Upper lobe of left lung (tissue), 6 donors: ENCODE results near the gene ST3GAL5. TPM values are rescaled to one million over a fixed set of nuclear protein-coding genes. Genes with fewer than 3 reads are reported as not detected.
A peak's percentile ranks its signal among the peaks of the same experiment; 100 is the strongest.

Experiments
- ATAC-seq, 2 donors: fragments of 200-7000 bp; cut with Tn5 transposase; one replicate each; pipeline ENCODE4 v1.9.1; 2022; ENCODE audit warnings: mild to moderate bottlenecking in 2 of 2, moderate library complexity in 2 of 2; ENCODE audit not compliant: low FRiP score in 2 of 2
- DNase-seq, 2 donors: peaks; one replicate each; pipeline ENCODE4 v3.0.0-alpha.2; 2019 to 2020
- H3K27ac ChIP-seq, 4 donors: fragments of 200-600 bp; sonication (generic); one replicate each; pipeline ENCODE4 v1.5.1; 2016 to 2019
- H3K27me3 ChIP-seq, 4 donors: fragments of 200-600 bp; sonication (generic); one replicate each; pipeline ENCODE4 v1.5.1; 2017 to 2019
- H3K36me3 ChIP-seq, 4 donors: fragments of 200-600 bp; sonication (generic); one replicate each; pipeline ENCODE4 v1.5.1; 2016 to 2019
- H3K4me1 ChIP-seq, 4 donors: fragments of 200-600 bp; sonication (generic); one replicate each; pipeline ENCODE4 v1.5.1; 2018 to 2019
- H3K4me3 ChIP-seq, 4 donors: fragments of 200-600 bp; sonication (generic); one replicate each; pipeline ENCODE4 v1.5.1; 2017 to 2019; ENCODE audit warnings: mild to moderate bottlenecking in 2 of 4, moderate library complexity in 1 of 4
- H3K9me3 ChIP-seq, 4 donors: fragments of 200-600 bp; sonication (generic); one replicate each; pipeline ENCODE4 v1.5.1; 2018 to 2019
- CTCF ChIP-seq, 6 experiments: fragments of 450-650 bp in 4 of 6; fragments of 200-600 bp in 2 of 6; sonication (generic) in 2 of 6; IDR thresholded peaks; one replicate each; pipeline ENCODE4 v1.5.1; 2016 to 2019; ENCODE audit warnings: antibody characterized with exemption in 6 of 6
- EP300 ChIP-seq, 4 donors: sonication (generic); formaldehyde crosslinking; IDR thresholded peaks; one replicate each; pipeline ENCODE4 v1.5.1; 2017; ENCODE audit warnings: antibody characterized with exemption in 4 of 4, control low read depth in 2 of 4
- POLR2A ChIP-seq, 4 donors: fragments of 450-650 bp; IDR thresholded peaks; one replicate each; pipeline ENCODE4 v1.5.1; 2016 to 2017; ENCODE audit warnings: antibody characterized with exemption in 4 of 4, mild to moderate bottlenecking in 2 of 4
- POLR2AphosphoS5 ChIP-seq, 2 donors: sonication (generic); formaldehyde crosslinking; IDR thresholded peaks; one replicate each; pipeline ENCODE4 v1.5.1; 2017; ENCODE audit warnings: antibody characterized with exemption in 2 of 2
- WGBS, 2 donors: methylation state at CpG; one replicate each; pipeline ENCODE4 v1.1.5; 2017 to 2018; 5-methylcytosine and 5-hydroxymethylcytosine counted together
- total RNA-seq, 6 donors: library from RNA; depleted of rRNA in 4 of 6; stranded (reverse); fragments of >200 nt in 4 of 6; gene quantifications; one replicate each; pipeline versions ENCODE4 v1.1.0 to v1.2.1, GENCODE V29; 2016 to 2021
- donor health status: DM: no; HTN: no; CAD: no; lungs with moderate emphysema.
- donor health status: DM: no; HTN: yes; CAD: no; lungs with severe emphysema.

Gene ST3GAL5
- total RNA-seq, 6 donors from 2014 or later = 54.5 to 162 (median 83.8) TPM

- TF ChIP-seq CTCF (IDR thresholded peaks at IDR 0.05) = no peak
- TF ChIP-seq EP300 (IDR thresholded peaks at IDR 0.05) = no peak
- TF ChIP-seq POLR2A (IDR thresholded peaks at IDR 0.05) = no peak
- no peak for TF ChIP-seq POLR2AphosphoS5 (IDR thresholded peaks at IDR 0.05)
- no peaks in the 10 kb centered on the region for H3K9me3 ChIP-seq
- H3K36me3 ChIP-seq = no peaks in the 10 kb centered on the region
- no peak overlapping the region for H3K4me3 ChIP-seq
- whole genome bisulfite sequencing, 2 donors = 83 to 94% methylated on average over 5 of the region's 5 CpGs
- peaks cover 3 to 6% (median 6%) of the 10 kb centered on the region in 4 donors for H3K4me1 ChIP-seq
- ATAC-seq (no peak), DNase-seq (no peak)
- no peak overlapping the region for H3K27ac ChIP-seq
- no peaks in the 10 kb centered on the region for H3K27me3 ChIP-seq
Measured at GRCh38 chr2:85822766-85823165, 66.0 kb downstream of the ST3GAL5 start.

GRCh38 chr2:85819811-85820510, 68.8 kb downstream of the ST3GAL5 start:
- H3K36me3 ChIP-seq = no peaks in the 10 kb centered on the region
- WGBS, 2 donors = 80 to 83% methylated on average over 5 to 6 of the region's 6 CpGs
- H3K9me3 ChIP-seq = no peaks in the 10 kb centered on the region
- no peaks in the 10 kb centered on the region for H3K27me3 ChIP-seq
- DNase-seq = no peak
- TF ChIP-seq POLR2A (IDR thresholded peaks at IDR 0.05) (no peak), CTCF (IDR thresholded peaks at IDR 0.05) (no peak), POLR2AphosphoS5 (IDR thresholded peaks at IDR 0.05) (no peak), EP300 (IDR thresholded peaks at IDR 0.05) (no peak)
- H3K4me3 ChIP-seq = no peak overlapping the region
- no peaks in the 10 kb centered on the region for H3K4me1 ChIP-seq
- ATAC-seq = no peak
- no peak overlapping the region for H3K27ac ChIP-seq

GRCh38 chr2:85814802-85815550, 73.8 kb downstream of the ST3GAL5 start:
- no peaks in the 10 kb centered on the region for H3K36me3 ChIP-seq
- H3K27me3 ChIP-seq = no peaks in the 10 kb centered on the region
- no peaks in the 10 kb centered on the region for H3K9me3 ChIP-seq
- H3K4me3 ChIP-seq = no peak overlapping the region
- DNase-seq (peak in 1 of 2 donors; percentile 17), ATAC-seq (no peak)
- H3K4me1 ChIP-seq = peaks cover 18 to 30% (median 21%) of the 10 kb centered on the region in 4 donors
- no peak overlapping the region for H3K27ac ChIP-seq
- TF ChIP-seq CTCF (IDR thresholded peaks at IDR 0.05) (no peak), EP300 (IDR thresholded peaks at IDR 0.05) (no peak), POLR2A (IDR thresholded peaks at IDR 0.05) (no peak), POLR2AphosphoS5 (IDR thresholded peaks at IDR 0.05) (no peak)
- 88 to 89% methylated on average over 10 of the region's 10 CpGs for WGBS, 2 donors

GRCh38 chr2:85813982-85814801, 74.6 kb downstream of the ST3GAL5 start:
- TF ChIP-seq CTCF (IDR thresholded peaks at IDR 0.05) (peak; percentile 87 to 97 (median 95)), POLR2A (IDR thresholded peaks at IDR 0.05) (peak in 1 of 4 donors; percentile 7), EP300 (IDR thresholded peaks at IDR 0.05) (no peak), POLR2AphosphoS5 (IDR thresholded peaks at IDR 0.05) (no peak)
- 28 to 36% methylated on average over 12 to 13 of the region's 13 CpGs for WGBS, 2 donors

More at GRCh38 chr2:85813982-85814801, 74.6 kb downstream of the ST3GAL5 start:
- ATAC-seq = peak; percentile 92
- H3K9me3 ChIP-seq = no peaks in the 10 kb centered on the region
- DNase-seq = peak; percentile 94 to 95
- H3K27ac ChIP-seq = no peak overlapping the region
- no peaks in the 10 kb centered on the region for H3K27me3 ChIP-seq
- H3K36me3 ChIP-seq = no peaks in the 10 kb centered on the region
- H3K4me1 ChIP-seq = peaks cover 18 to 30% (median 21%) of the 10 kb centered on the region in 4 donors
- no peak overlapping the region for H3K4me3 ChIP-seq
